ENCODE measurements around the gene ZBTB45.

The ZBTB45 gene

DNA sequence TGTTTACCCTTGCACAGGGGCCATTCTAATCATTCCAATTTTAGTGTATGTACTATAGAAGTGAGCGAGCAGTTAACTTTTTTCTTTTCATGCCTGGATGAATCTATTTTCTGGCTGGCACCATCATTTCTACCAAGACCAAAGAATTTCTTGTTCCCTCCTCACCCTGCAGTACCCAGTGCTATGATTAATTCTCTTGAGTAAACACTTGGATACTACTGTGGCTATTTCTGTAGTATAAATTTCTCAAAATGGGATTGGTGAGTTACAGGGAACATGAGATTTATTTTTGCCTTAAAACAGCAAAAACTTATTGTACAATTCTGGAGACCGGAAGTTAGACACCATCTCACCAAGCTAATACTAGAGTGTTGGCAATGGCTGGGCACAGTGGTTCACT, 35.8 kb downstream of the ZBTB45 start:
- no peak for DNase-seq (ENCODE audit: insufficient read length)
- no peak for FAIRE-seq
- TF ChIP-seq POLR2AphosphoS5 (IDR thresholded peaks at IDR 0.05; ENCODE audit: low read depth, low read length), result no peak
- TF ChIP-seq TAF1 (IDR thresholded peaks at IDR 0.05; ENCODE audit: borderline replicate concordance, low read depth, low read length), result no peak
- no peak for TF ChIP-seq POLR2A (IDR thresholded peaks at IDR 0.05; ENCODE audit: low read depth, low read length)

DNA sequence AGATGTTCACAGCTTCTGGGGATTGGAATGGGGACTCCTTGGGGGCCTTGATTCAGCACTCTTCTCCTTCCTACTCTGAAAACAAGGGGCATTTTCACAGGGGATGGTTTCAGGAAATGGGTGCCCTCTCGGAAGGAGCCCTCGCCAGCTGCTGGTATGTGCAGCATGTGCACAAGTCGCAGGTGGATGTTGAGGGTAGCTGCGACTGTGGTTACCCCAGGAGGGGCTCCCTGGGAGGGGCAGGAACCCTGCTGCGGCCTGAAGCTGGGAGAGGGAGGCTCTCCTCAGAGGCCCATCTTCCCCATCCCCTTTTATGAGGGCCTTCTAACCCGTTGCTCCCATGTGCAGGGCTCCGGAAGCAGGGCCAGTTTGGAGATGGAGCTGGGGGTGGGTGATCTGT, 37.2 kb downstream of the ZBTB45 start:
- TF ChIP-seq POLR2AphosphoS5 (IDR thresholded peaks at IDR 0.05; ENCODE audit: low read depth, low read length), result no peak
- no peak for TF ChIP-seq TAF1 (IDR thresholded peaks at IDR 0.05; ENCODE audit: borderline replicate concordance, low read depth, low read length)
- no peak for TF ChIP-seq POLR2A (IDR thresholded peaks at IDR 0.05; ENCODE audit: low read depth, low read length)
- FAIRE-seq, result no peak
- no peak for DNase-seq (ENCODE audit: insufficient read length)

DNA sequence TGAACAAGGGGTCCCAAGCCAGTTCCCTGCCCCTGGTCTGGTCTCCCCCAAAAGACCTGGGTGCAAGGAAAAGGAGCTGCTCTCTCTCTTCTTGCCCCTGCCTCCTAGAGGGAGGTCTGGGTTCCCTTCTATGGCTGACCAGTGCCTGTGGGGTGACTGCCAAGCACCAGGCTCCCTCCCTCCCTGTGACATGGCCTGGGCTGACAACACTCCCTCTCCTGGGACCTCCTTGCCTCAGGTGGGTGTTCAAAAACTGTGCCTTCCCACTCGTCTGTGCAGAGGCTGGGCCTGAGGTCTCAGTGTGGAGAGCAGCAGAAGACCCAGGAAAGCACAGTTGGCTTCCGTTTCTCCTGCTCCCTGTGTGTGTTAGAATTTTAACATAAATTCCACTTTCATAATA, 38.8 kb downstream of the ZBTB45 start:
- DNase-seq (ENCODE audit: insufficient read length), result no peak
- no peak for TF ChIP-seq POLR2AphosphoS5 (IDR thresholded peaks at IDR 0.05; ENCODE audit: low read depth, low read length)
- no peak for TF ChIP-seq TAF1 (IDR thresholded peaks at IDR 0.05; ENCODE audit: borderline replicate concordance, low read depth, low read length)
- no peak for TF ChIP-seq POLR2A (IDR thresholded peaks at IDR 0.05; ENCODE audit: low read depth, low read length)
- FAIRE-seq, result no peak

DNA sequence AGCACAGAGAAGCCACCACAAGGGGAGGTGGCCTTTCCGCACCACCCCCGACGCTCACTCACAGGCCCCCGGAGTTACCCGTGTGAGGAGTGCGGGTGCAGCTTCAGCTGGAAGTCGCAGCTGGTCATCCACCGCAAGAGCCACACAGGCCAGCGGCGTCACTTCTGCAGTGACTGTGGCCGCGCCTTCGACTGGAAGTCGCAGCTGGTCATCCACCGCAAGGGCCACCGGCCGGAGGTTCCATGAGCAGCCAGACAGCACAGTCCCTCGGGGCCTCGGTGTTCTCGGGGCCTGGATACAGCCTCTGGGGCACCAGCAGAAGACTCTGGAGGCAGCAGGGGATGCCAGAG, 39.2 kb downstream of the ZBTB45 start:
- TF ChIP-seq TAF1 (IDR thresholded peaks at IDR 0.05; ENCODE audit: borderline replicate concordance, low read depth, low read length), result no peak
- no peak for DNase-seq (ENCODE audit: insufficient read length)
- no peak for FAIRE-seq

DNA sequence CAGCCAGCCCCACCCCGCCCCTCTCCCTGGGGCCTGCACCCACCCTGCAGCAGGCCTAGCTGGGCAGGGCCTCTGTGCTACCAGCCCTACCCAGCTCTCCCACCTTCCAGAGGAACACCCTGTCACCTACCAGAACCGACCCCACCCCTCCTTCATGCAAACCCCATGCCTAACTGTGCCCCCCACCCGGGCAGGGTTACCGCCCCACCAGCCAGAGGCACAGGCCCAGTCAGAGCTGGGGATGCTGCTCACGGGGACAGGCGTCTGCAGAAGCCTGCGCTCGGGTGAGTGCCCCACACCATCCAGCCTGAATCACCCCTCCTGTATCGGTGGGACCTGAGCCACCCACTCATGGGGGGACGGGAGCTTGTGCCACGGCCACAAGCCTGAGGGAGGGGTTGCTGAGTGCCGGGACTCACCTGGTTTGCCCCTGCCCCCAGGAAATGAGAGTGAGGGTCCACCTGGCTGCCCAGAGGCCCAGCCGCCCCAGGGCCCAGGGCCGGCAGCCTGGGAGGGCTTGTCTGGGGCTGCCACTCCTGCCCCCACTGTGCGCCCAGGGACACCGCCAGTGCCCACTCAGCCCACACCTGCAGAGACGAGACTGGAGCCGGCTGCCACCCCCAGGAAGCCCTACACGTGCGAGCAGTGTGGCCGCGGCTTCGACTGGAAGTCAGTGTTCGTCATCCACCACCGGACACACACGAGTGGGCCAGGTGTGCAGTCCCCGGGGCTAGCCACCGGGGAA, 39.7 kb downstream of the ZBTB45 start:
- no peak for TF ChIP-seq TAF1 (IDR thresholded peaks at IDR 0.05; ENCODE audit: borderline replicate concordance, low read depth, low read length)
- TF ChIP-seq POLR2A (IDR thresholded peaks at IDR 0.05; ENCODE audit: low read depth, low read length), result no peak
- TF ChIP-seq POLR2AphosphoS5 (IDR thresholded peaks at IDR 0.05; ENCODE audit: low read depth, low read length), result no peak
- DNase-seq (ENCODE audit: insufficient read length) (no peak), FAIRE-seq (no peak)

DNA sequence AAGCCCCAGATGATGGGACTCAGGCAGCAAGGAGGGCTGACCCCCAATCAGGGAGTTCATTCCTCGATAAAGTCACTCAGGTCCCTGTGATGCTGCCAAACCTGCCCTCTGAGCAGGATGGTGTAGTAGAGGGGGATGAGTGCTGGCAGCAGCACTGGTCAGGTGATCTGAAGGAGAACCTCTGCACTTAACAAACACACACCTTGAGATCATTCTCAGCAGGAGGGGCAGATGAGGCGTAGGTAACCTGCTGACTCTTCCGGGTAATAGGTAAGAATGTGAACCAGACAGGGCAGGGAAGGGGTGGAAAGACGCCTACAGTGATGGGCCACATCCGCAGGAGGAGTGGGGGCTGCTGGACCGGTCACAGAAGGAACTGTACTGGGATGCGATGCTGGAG, 40.3 kb downstream of the ZBTB45 start:
- DNase-seq (ENCODE audit: insufficient read length), result no peak
- TF ChIP-seq POLR2AphosphoS5 (IDR thresholded peaks at IDR 0.05; ENCODE audit: low read depth, low read length), result no peak
- TF ChIP-seq POLR2A (IDR thresholded peaks at IDR 0.05; ENCODE audit: low read depth, low read length), result no peak
- no peak for TF ChIP-seq TAF1 (IDR thresholded peaks at IDR 0.05; ENCODE audit: borderline replicate concordance, low read depth, low read length)
- no peak for FAIRE-seq

DNA sequence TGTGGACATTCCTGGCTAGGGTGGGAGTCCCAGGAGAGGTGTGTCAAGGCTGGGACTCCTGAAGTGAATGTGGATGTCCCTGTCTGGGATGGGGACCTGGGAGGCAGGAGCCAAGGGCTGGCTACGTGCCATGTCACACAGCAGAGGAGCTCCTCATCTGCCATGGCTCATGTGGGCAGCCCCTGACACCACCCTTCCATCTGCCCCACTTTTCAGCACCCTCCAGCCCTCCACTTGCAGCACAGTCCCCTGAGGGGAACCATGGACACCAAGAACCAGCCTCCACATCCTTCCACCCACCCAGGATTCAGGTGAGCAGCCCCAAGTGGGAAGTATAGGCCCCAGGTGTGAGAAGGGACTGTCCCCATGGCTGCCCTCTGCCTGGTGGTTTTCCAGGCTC, 41.7 kb downstream of the ZBTB45 start:
- no peak for TF ChIP-seq TAF1 (IDR thresholded peaks at IDR 0.05; ENCODE audit: borderline replicate concordance, low read depth, low read length)
- TF ChIP-seq POLR2AphosphoS5 (IDR thresholded peaks at IDR 0.05; ENCODE audit: low read depth, low read length), result no peak
- no peak for TF ChIP-seq POLR2A (IDR thresholded peaks at IDR 0.05; ENCODE audit: low read depth, low read length)
- DNase-seq (ENCODE audit: insufficient read length) (no peak), FAIRE-seq (no peak)

DNA sequence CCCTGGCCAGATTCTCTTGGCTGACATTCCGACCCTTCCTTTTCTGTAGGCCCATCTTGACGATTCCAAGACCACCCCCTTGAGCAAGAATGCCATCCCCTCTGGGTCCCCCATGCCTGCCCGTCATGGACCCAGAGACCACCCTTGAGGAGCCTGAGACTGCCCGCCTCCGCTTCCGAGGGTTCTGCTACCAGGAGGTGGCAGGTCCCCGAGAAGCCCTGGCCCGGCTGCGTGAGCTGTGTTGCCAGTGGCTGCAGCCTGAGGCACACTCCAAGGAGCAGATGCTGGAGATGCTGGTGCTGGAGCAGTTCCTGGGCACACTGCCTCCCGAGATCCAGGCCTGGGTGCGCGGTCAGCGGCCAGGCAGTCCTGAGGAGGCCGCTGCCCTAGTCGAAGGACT, 42.5 kb downstream of the ZBTB45 start:
- FAIRE-seq, result no peak
- TF ChIP-seq POLR2AphosphoS5 (IDR thresholded peaks at IDR 0.05; ENCODE audit: low read depth, low read length) (no peak), TAF1 (IDR thresholded peaks at IDR 0.05; ENCODE audit: borderline replicate concordance, low read depth, low read length) (no peak), POLR2A (IDR thresholded peaks at IDR 0.05; ENCODE audit: low read depth, low read length) (no peak)
- no peak for DNase-seq (ENCODE audit: insufficient read length)

DNA sequence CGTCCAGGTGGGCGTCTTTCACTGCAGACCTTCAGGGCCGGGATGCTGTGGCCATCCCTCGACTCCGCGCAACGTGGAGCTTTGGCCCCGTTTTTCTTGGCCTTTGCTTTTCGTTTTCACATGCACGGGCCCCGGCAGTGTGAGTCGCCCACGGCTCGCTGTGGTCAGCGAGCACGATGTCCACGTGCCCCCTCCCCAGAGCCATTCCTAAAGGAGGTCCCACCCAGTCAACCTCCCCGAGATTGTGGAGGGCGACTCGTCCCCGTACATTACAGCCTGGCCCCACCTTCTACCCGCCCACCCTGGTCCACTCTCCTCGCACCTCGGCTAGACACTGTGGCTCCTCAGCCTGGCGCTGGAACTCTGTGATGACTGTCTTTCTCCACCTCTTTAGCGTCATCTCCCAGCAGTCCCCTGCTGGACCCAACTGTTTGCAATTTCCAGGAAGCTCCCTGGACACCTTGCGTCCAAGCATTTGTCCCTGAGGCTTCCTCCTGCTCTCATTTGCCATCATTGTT, 43.1 kb downstream of the ZBTB45 start:
- no peak for DNase-seq (ENCODE audit: insufficient read length)
- TF ChIP-seq POLR2A (IDR thresholded peaks at IDR 0.05; ENCODE audit: low read depth, low read length) (no peak), TAF1 (IDR thresholded peaks at IDR 0.05; ENCODE audit: borderline replicate concordance, low read depth, low read length) (no peak), POLR2AphosphoS5 (IDR thresholded peaks at IDR 0.05; ENCODE audit: low read depth, low read length) (no peak)
- FAIRE-seq, result no peak

DNA sequence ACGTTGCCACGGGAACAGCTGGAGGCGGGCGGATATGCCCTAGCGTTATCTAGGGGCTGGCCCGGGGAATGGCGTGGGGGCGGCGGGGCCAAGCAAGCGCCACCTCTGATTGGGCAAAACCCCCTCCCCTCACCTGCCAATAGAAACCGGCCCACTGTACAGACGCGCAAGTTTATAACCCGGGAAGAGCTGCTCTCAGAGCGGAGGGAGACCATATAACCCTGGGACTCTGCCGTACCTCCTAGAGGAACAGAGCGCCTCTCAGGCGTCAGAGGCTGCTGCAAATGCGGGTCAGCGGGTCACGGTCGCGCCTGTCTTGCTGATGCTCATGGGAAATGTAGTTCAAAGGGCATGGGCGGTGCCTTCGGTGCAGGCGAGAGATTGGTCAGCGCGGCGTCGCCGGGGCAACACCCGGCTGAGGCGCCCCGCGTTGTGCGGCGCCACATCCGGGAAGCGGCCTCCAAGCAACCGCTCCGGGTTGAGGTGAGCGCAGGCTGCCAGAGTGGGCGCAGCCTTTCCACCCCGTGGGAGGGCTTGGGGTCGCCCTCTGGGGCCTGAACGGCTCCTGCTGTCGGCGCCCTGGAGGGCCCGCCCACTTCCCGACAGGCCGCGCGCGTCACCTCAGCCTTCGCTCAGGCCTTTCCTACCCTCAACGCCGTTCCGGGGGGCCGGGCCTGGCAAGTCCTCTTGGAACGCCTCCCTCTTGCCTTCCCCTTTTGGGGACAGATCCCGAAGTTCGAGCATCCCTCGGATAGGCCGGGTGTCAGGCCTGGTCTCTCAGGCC, 43.7 kb downstream of the ZBTB45 start, which contains the start of gene ZNF446:
ZNF446 (plus strand) TSS at position 639 of the 784 bp plus-strand sequence. CDS start 867 bp downstream, outside the sequence.
- DNase-seq (ENCODE audit: insufficient read length) (peak; percentile 99), FAIRE-seq (peak; percentile 100)
- TF ChIP-seq POLR2A (IDR thresholded peaks at IDR 0.05; ENCODE audit: low read depth, low read length), result peak; percentile 68; the same call in 1 of the 2 replicates
- no peak for TF ChIP-seq TAF1 (IDR thresholded peaks at IDR 0.05; ENCODE audit: borderline replicate concordance, low read depth, low read length)
- peak; percentile 18; the same call in 1 of the 2 replicates for TF ChIP-seq POLR2AphosphoS5 (IDR thresholded peaks at IDR 0.05; ENCODE audit: low read depth, low read length)

DNA sequence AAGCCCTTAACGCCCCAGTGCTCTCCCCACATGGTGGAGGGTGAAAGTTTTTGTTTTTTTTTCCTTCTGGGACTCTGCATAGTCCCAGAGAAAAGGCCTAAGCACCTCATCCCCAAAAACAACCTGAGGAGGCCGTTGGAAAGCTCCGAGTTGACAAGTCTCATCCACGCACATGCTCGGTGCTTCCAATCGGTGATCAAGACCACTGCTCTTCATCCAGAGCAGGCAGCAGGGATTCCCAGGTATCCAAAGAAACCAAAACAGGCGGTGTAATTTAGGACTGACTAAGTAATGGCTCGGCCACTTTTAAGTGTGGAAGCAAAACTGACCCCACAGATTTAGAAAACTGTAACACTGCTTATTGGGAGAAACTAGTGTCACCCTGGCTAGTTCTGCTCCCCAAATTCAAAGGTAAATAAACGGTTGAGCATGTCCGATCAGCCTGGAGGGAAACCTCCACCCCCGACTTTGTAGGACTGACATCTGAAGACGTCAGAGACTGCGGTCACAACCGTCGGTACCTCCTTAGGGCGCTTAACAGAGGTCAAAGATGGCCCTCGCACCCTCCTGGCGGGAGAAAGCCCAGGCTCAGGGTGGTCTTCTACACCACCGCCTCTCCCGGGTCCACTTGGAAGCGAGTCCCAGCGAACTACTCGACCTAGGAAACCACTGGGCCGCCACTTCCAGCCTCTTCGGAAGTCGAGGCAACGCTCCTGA, 44.5 kb downstream of the ZBTB45 start:
- TF ChIP-seq POLR2A (IDR thresholded peaks at IDR 0.05; ENCODE audit: low read depth, low read length), result no peak; the same call in 1 of the 2 replicates
- TF ChIP-seq POLR2AphosphoS5 (IDR thresholded peaks at IDR 0.05; ENCODE audit: low read depth, low read length), result no peak
- no peak for TF ChIP-seq TAF1 (IDR thresholded peaks at IDR 0.05; ENCODE audit: borderline replicate concordance, low read depth, low read length)
- peak; percentile 5 for FAIRE-seq
- no peak for DNase-seq (ENCODE audit: insufficient read length)

All from GM12892 (cell line).